Transverse colon (tissue), 4 donors: Measurements from ENCODE around the gene SPPL3. TPM values are rescaled to one million over a fixed set of nuclear protein-coding genes. Genes with fewer than 3 reads are reported as not detected.

ENCODE experiments used
- DNase-seq: peaks from one replicate; pipeline ENCODE4 v3.0.0-alpha.2; 2019
- H3K27ac ChIP-seq, 4 donors: fragments of 200-600 bp; sonication (generic); 2 replicates each; pipeline ENCODE4 v1.5.1; 2016 to 2018; ENCODE audit warnings: inconsistent platforms in 4 of 4
- H3K27me3 ChIP-seq: fragments of 200-600 bp; sonication (generic); 2 replicates; pipeline ENCODE4 v1.5.1; 2017; ENCODE audit warnings: inconsistent platforms
- H3K36me3 ChIP-seq, 4 donors: fragments of 200-600 bp; sonication (generic); 2 replicates each; pipeline ENCODE4 v1.5.1; 2017 to 2019; ENCODE audit warnings: inconsistent platforms in 4 of 4
- H3K4me1 ChIP-seq, 4 donors: fragments of 200-600 bp; sonication (generic); 2 replicates each; pipeline ENCODE4 v1.5.1; 2017 to 2020; ENCODE audit warnings: inconsistent platforms in 4 of 4
- H3K4me3 ChIP-seq, 4 donors: fragments of 200-600 bp; sonication (generic); 1 replicate in 1 of 4; 2 replicates in 3 of 4; pipeline versions ENCODE4 v1.5.1 to v1.6.1; 2017 to 2019; ENCODE audit warnings: inconsistent platforms in 4 of 4
- H3K9me3 ChIP-seq, 2 donors: fragments of 200-600 bp; sonication (generic); 2 replicates each; pipeline ENCODE4 v1.5.1; 2017 to 2019; ENCODE audit warnings: inconsistent platforms in 2 of 2
- EP300 ChIP-seq: sonication (generic); formaldehyde crosslinking; IDR thresholded peaks from one replicate; pipeline ENCODE4 v1.6.1; 2017; ENCODE audit warnings: antibody characterized with exemption, low read depth
- POLR2A ChIP-seq: fragments of 450-650 bp; IDR thresholded peaks from one replicate; pipeline ENCODE4 v1.6.1; 2016; ENCODE audit warnings: antibody characterized with exemption, mild to moderate bottlenecking, moderate library complexity
- POLR2AphosphoS5 ChIP-seq, 3 donors: sonication (generic); formaldehyde crosslinking; IDR thresholded peaks; one replicate each; pipeline ENCODE4 v1.6.1; 2016; ENCODE audit warnings: antibody characterized with exemption in 3 of 3
- WGBS, 2 donors: methylation state at CpG; one replicate each; pipeline ENCODE4 v1.1.5; 2018; ENCODE audit warnings: low coverage in 1 of 2; 5-methylcytosine and 5-hydroxymethylcytosine counted together
- in situ Hi-C, 4 donors: fragments of 200-750 bp; cut with MboI; loops; one replicate each; pipeline versions ENCODE4 v1.15.0 to v1.15.1; 2017; ENCODE audit warnings: low sequenced_read_pairs in 3 of 4, low pct_ligation_motif_present in 1 of 4, low pct_unique_long_range_greater_than_20kb in 1 of 4
- intact Hi-C: fragments of 100-400 bp; cut with DNase I; formaldehyde crosslinking; loops from one replicate; pipeline ENCODE4 v1.15.1; 2023; ENCODE audit warnings: low total_unique reads
- total RNA-seq, 4 donors: library from RNA; depleted of rRNA; stranded (reverse); fragments of >200 nt; gene quantifications; one replicate each; pipeline ENCODE4 v1.1.0, GENCODE V29; 2016
- TF ChIP-seq, protein P1 (sequence below), 5 experiments: fragments of 200-600 bp in 3 of 5; fragments of 450-650 bp in 2 of 5; sonication (generic) in 3 of 5; IDR thresholded peaks; 1 replicate in 2 of 5; 2 replicates in 3 of 5; pipeline ENCODE4 v1.5.1; 2016 to 2017; ENCODE audit warnings: antibody characterized with exemption in 5 of 5, inconsistent platforms in 3 of 5, mild to moderate bottlenecking in 2 of 5, moderate library complexity in 1 of 5

Gene SPPL3
- total RNA-seq, 4 donors from 2014 or later = 34.7 to 45.4 (median 41.6) TPM

DNA sequence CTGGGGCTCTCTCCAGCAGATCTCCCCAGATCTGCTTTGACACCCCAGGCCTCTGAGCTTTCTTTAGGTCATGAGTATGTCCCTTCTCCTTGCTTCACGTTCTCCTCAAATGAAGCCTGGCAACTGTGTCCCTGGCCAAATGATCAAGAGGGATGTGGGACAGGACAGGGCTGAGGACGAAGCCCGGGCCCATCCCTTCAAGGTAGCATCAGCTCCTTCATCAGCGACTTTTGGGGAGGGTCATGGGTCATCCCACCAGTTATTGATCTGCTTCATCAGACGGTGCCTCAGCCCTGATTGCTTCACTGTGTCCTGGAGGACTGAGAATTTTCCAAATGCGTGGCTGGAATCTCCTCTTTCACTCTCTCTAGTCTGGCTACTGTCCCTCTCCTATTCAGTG, 146.2 kb downstream of the SPPL3 start:
- Histone ChIP-seq H3K36me3 (no peaks in the 10 kb centered on the region), H3K4me1 (peaks cover 3 to 12% (median 9%) of the 10 kb centered on the region in 4 donors), H3K27ac (no peak overlapping the region), H3K4me3 (no peak overlapping the region), H3K27me3 (no peaks in the 10 kb centered on the region), H3K9me3 (peaks cover 0 to 4% of the 10 kb centered on the region in 2 donors)
- in situ Hi-C loops (no loop called here), intact Hi-C loops (no loop called here)
- WGBS, 2 donors = 88% methylated on average over 6 of the region's 6 CpGs; no CpG with 5 or more reads in 1 of the 2 donors
- TF ChIP-seq, protein P1, sequence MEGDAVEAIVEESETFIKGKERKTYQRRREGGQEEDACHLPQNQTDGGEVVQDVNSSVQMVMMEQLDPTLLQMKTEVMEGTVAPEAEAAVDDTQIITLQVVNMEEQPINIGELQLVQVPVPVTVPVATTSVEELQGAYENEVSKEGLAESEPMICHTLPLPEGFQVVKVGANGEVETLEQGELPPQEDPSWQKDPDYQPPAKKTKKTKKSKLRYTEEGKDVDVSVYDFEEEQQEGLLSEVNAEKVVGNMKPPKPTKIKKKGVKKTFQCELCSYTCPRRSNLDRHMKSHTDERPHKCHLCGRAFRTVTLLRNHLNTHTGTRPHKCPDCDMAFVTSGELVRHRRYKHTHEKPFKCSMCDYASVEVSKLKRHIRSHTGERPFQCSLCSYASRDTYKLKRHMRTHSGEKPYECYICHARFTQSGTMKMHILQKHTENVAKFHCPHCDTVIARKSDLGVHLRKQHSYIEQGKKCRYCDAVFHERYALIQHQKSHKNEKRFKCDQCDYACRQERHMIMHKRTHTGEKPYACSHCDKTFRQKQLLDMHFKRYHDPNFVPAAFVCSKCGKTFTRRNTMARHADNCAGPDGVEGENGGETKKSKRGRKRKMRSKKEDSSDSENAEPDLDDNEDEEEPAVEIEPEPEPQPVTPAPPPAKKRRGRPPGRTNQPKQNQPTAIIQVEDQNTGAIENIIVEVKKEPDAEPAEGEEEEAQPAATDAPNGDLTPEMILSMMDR (IDR thresholded peaks at IDR 0.05) = no peak
- TF ChIP-seq EP300 = no peak
- TF ChIP-seq POLR2A = no peak
- no peak for TF ChIP-seq POLR2AphosphoS5 (IDR thresholded peaks at IDR 0.05)
- no peak for DNase-seq

DNA sequence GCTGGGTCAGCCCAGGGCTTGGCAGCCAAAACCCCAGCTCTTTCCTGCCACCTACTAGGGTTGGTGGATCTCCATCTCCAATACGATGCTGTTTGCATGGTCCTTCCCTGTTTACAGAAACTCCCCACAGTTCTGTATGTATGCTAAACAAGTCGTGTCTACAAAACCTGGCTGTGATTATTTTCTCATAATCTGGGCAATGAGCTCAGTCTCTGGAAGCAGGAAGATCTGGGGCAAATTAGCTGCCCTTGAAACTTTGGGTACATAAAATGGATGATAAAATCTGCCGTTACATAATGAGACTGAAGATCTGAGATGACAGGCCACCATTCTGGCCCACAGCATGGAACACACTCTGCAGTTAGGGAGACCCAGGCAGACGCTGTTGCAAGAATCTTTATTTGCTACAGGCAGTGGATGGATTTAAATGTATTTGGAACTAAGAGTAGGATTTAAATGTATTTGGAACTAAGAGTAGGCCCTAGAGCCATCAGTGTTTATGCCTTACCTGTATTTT, 146.9 kb downstream of the SPPL3 start:
- DNase-seq = no peak
- H3K27ac ChIP-seq = peak overlapping the region in 3 of 4 donors; percentile 40 to 72 (median 49)
- no peak for TF ChIP-seq EP300
- TF ChIP-seq, protein P1 (IDR thresholded peaks at IDR 0.05) = no peak
- no peak for TF ChIP-seq POLR2AphosphoS5 (IDR thresholded peaks at IDR 0.05)
- no peak for TF ChIP-seq POLR2A

DNA sequence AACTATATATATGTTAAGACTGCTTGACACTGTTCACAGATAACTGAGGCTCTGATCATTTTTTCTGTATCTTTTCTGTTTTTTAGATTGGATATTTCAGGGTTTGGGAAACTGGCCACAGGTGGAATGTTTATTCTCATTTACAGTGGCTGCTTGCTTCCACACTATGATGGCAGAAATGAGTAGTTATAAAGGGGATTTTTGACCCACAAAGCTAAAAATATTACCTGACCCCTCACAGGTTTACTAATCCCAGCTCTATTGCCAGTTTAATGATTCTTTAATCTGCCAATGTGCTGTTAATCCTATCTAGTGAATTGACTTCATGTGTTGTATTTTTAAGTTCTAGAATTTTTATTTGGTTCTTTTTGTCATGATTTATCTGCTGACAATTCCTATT, 148.9 kb downstream of the SPPL3 start:
- peaks cover 0 to 4% of the 10 kb centered on the region in 2 donors for H3K9me3 ChIP-seq
- TF ChIP-seq POLR2AphosphoS5 (IDR thresholded peaks at IDR 0.05) (no peak), POLR2A (no peak), EP300 (no peak)
- TF ChIP-seq, protein P1 (IDR thresholded peaks at IDR 0.05) = no peak
- no peak overlapping the region for H3K27ac ChIP-seq
- H3K4me3 ChIP-seq = no peak overlapping the region
- DNase-seq = no peak
- intact Hi-C loops (no loop called here), in situ Hi-C loops (no loop called here)
- peaks cover 0 to 12% (median 9%) of the 10 kb centered on the region in 4 donors for H3K4me1 ChIP-seq
- no peaks in the 10 kb centered on the region for H3K27me3 ChIP-seq
- H3K36me3 ChIP-seq = no peaks in the 10 kb centered on the region

More for the DNA sequence above, 146.9 kb downstream of the SPPL3 start:
- 46 to 83% methylated on average over 2 to 4 of the region's 4 CpGs for whole genome bisulfite sequencing, 2 donors
- peaks cover 3 to 12% (median 9%) of the 10 kb centered on the region in 4 donors for H3K4me1 ChIP-seq
- in situ Hi-C loops (no loop called here), intact Hi-C loops (no loop called here)
- no peaks in the 10 kb centered on the region for H3K27me3 ChIP-seq
- no peak overlapping the region for H3K4me3 ChIP-seq
- H3K36me3 ChIP-seq = no peaks in the 10 kb centered on the region
- peaks cover 0 to 4% of the 10 kb centered on the region in 2 donors for H3K9me3 ChIP-seq

DNA sequence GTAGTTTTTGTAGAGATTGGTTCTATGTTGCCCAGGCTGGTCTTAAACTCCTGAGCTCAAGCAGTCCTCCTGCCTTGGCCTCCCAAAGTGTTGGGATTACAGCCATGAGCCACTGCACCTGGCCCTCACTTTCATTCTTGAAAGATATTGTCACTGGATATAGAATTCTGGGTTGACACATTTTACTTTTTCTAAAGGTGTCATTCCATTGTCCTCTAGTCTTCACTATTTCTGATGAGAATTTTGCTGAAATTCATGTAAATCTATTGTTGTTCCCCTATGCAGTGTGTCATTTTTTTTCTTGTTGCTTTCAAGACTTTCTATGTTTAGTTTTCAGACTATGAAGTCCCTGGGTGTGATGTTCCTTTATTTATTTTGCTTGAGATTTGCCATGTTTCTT, 149.4 kb downstream of the SPPL3 start:
- Histone ChIP-seq H3K4me1 (peaks cover 0 to 12% (median 9%) of the 10 kb centered on the region in 4 donors), H3K36me3 (no peaks in the 10 kb centered on the region), H3K27me3 (no peaks in the 10 kb centered on the region), H3K4me3 (no peak overlapping the region), H3K27ac (no peak overlapping the region), H3K9me3 (peaks cover 0 to 4% of the 10 kb centered on the region in 2 donors)
- in situ Hi-C loops = no loop called here
- intact Hi-C loops = no loop called here
- DNase-seq = no peak
- TF ChIP-seq POLR2AphosphoS5 (IDR thresholded peaks at IDR 0.05) (no peak), EP300 (no peak), POLR2A (no peak)
- TF ChIP-seq, protein P1 (IDR thresholded peaks at IDR 0.05) = no peak
